OCI-LY1 (cell line): ENCODE measurements around the gene WDR20.
"Not testable (repeated sequence)": the region's sequence is repeated elsewhere in the genome, so short reads cannot be mapped to it uniquely, and the experiment has no call there.

Experiments used
- H2AFZ ChIP-seq: fragments of 200-600 bp; sonication (generic), shearing (Covaris generic); 2 replicates; pipeline ENCODE4 v1.6.0; 2014; ENCODE audit warnings: antibody characterized with exemption, mild to moderate bottlenecking, low read length
- H3F3A ChIP-seq: fragments of 200-600 bp; sonication (generic), shearing (Covaris generic); 2 replicates; pipeline ENCODE4 v1.6.0; 2014; ENCODE audit warnings: mild to moderate bottlenecking, antibody characterized with exemption, low read length, moderate library complexity; ENCODE audit not compliant: insufficient read depth
- H3K27ac ChIP-seq: fragments of 200-600 bp; sonication (generic); 2 replicates; pipeline ENCODE4 v1.5.1; 2014; ENCODE audit warnings: low read length, mixed run types, mild to moderate bottlenecking, low read depth; ENCODE audit not compliant: poor library complexity, severe bottlenecking
- H3K27me3 ChIP-seq: fragments of 200-600 bp; sonication (generic); 2 replicates; pipeline ENCODE4 v1.6.0; 2014; ENCODE audit warnings: antibody characterized with exemption, mild to moderate bottlenecking, low read length, moderate library complexity; ENCODE audit not compliant: insufficient read depth
- H3K36me3 ChIP-seq: fragments of 200-600 bp; sonication (generic); 2 replicates; pipeline ENCODE4 v1.6.1; 2014; ENCODE audit warnings: mild to moderate bottlenecking, antibody characterized with exemption, low read length, moderate library complexity, mixed read lengths; ENCODE audit not compliant: insufficient read depth
- H3K4me1 ChIP-seq: fragments of 200-600 bp; sonication (generic); 2 replicates; pipeline ENCODE4 v1.5.1; 2014; ENCODE audit warnings: mild to moderate bottlenecking, low read length, moderate library complexity; ENCODE audit not compliant: insufficient read depth, severe bottlenecking
- H3K4me2 ChIP-seq: fragments of 200-600 bp; sonication (generic), shearing (Covaris generic); 2 replicates; pipeline ENCODE4 v1.6.1; 2014; ENCODE audit warnings: low read length
- H3K4me3 ChIP-seq: fragments of 200-600 bp; sonication (generic); 2 replicates; pipeline ENCODE4 v1.5.1; 2014; ENCODE audit warnings: low read length, low read depth, mild to moderate bottlenecking, mixed read lengths; ENCODE audit not compliant: poor library complexity, severe bottlenecking
- H3K79me2 ChIP-seq: fragments of 200-600 bp; shearing (Covaris generic); 2 replicates; pipeline ENCODE4 v1.6.1; 2016; ENCODE audit warnings: mixed run types, low read length, mixed read lengths; ENCODE audit not compliant: insufficient read depth
- H3K9ac ChIP-seq: fragments of 200-600 bp; sonication (generic), shearing (Covaris generic); 2 replicates; pipeline ENCODE4 v1.6.1; 2014; ENCODE audit warnings: mild to moderate bottlenecking, low read length, mixed read lengths
- H3K9me2 ChIP-seq: fragments of 200-600 bp; sonication (generic), shearing (Covaris generic); 2 replicates; pipeline ENCODE4 v1.6.1; 2014; ENCODE audit warnings: low read depth, mild to moderate bottlenecking, low read length, mixed read lengths
- H3K9me3 ChIP-seq: fragments of 200-600 bp; shearing (Covaris generic); 2 replicates; pipeline ENCODE4 v1.6.1; 2014; ENCODE audit warnings: low read length, mixed read lengths
- H4K20me1 ChIP-seq: fragments of 200-600 bp; sonication (generic), shearing (Covaris generic); 2 replicates; pipeline ENCODE4 v1.6.0; 2016; ENCODE audit warnings: mild to moderate bottlenecking, low read length; ENCODE audit not compliant: insufficient read depth
- CTCF ChIP-seq: fragments of 200-600 bp; sonication (generic), shearing (Covaris generic); IDR thresholded peaks from 2 replicates; pipeline ENCODE4 v1.5.1; 2017; ENCODE audit warnings: mild to moderate bottlenecking, antibody characterized with exemption, low read length, moderate library complexity, mixed read lengths
- EZH2 ChIP-seq: fragments of 200-600 bp; sonication (generic), shearing (Covaris generic); IDR thresholded peaks from 2 replicates; pipeline ENCODE4 v1.8.0; 2017; ENCODE audit warnings: borderline replicate concordance, mixed run types, mild to moderate bottlenecking, antibody characterized with exemption, low read length, moderate library complexity, mixed read lengths

Gene WDR20

GRCh38 chr14:102146423-102146822 lies 6.7 kb downstream of the WDR20 start:
- H3K4me3 ChIP-seq: no peak overlapping the region
- H3K4me2 ChIP-seq: no peak overlapping the region
- no peaks in the 10 kb centered on the region for H3K9me2 ChIP-seq
- no peaks in the 10 kb centered on the region for H3K9me3 ChIP-seq
- H3K27ac ChIP-seq: no peak overlapping the region
- H2AFZ ChIP-seq: no peak overlapping the region
- no peaks in the 10 kb centered on the region for H3K27me3 ChIP-seq
- peaks cover 71% of the 10 kb centered on the region for H3K79me2 ChIP-seq
- H3K9ac ChIP-seq: no peak overlapping the region
- TF ChIP-seq CTCF: no peak
- TF ChIP-seq EZH2: no peak
- peaks cover 13% of the 10 kb centered on the region for H3K36me3 ChIP-seq
- no peaks in the 10 kb centered on the region for H4K20me1 ChIP-seq
- H3F3A ChIP-seq: no peaks in the 10 kb centered on the region
- peaks cover 9% of the 10 kb centered on the region for H3K4me1 ChIP-seq

GRCh38 chr14:102150083-102150482 lies 10.4 kb downstream of the WDR20 start:
- Histone ChIP-seq H3K9ac (no peak overlapping the region), H3K79me2 (peaks cover 58% of the 10 kb centered on the region), H3K9me3 (no peaks in the 10 kb centered on the region), H3K4me2 (no peak overlapping the region), H3K36me3 (peaks cover 24% of the 10 kb centered on the region), H3K4me1 (no peaks in the 10 kb centered on the region), H4K20me1 (no peaks in the 10 kb centered on the region), H3K27ac (no peak overlapping the region), H3F3A (no peaks in the 10 kb centered on the region), H3K27me3 (no peaks in the 10 kb centered on the region), H3K4me3 (no peak overlapping the region), H3K9me2 (no peaks in the 10 kb centered on the region), H2AFZ (no peak overlapping the region)
- no peak for TF ChIP-seq EZH2
- no peak for TF ChIP-seq CTCF

- Histone ChIP-seq H3K79me2 (peaks cover 57% of the 10 kb centered on the region), H3K4me3 (no peak overlapping the region), H3F3A (no peaks in the 10 kb centered on the region)
Measured at GRCh38 chr14:102150744-102151143, 11.0 kb downstream of the WDR20 start.

GRCh38 chr14:102151411-102151810 lies 11.7 kb downstream of the WDR20 start:
- H4K20me1 ChIP-seq, H3K27ac ChIP-seq, H3K4me2 ChIP-seq, H2AFZ ChIP-seq, H3K9me2 ChIP-seq, H3F3A ChIP-seq, H3K4me1 ChIP-seq, H3K9ac ChIP-seq, H3K9me3 ChIP-seq, H3K4me3 ChIP-seq, H3K27me3 ChIP-seq: not testable (repeated sequence)
- H3K36me3 ChIP-seq: peaks cover 24% of the 10 kb centered on the region
- H3K79me2 ChIP-seq: peaks cover 51% of the 10 kb centered on the region

More at GRCh38 chr14:102150744-102151143, 11.0 kb downstream of the WDR20 start:
- H3K27ac ChIP-seq: no peak overlapping the region
- H3K27me3 ChIP-seq: no peaks in the 10 kb centered on the region
- TF ChIP-seq EZH2 (no peak), CTCF (no peak)
- H3K9me3 ChIP-seq: no peaks in the 10 kb centered on the region
- H3K36me3 ChIP-seq: peaks cover 24% of the 10 kb centered on the region
- H3K4me1 ChIP-seq: no peaks in the 10 kb centered on the region
- no peak overlapping the region for H2AFZ ChIP-seq
- H3K9ac ChIP-seq: no peak overlapping the region
- H3K4me2 ChIP-seq: no peak overlapping the region
- no peaks in the 10 kb centered on the region for H3K9me2 ChIP-seq
- no peaks in the 10 kb centered on the region for H4K20me1 ChIP-seq
